Measurements from ENCODE around the gene ZNF263.
A peak's percentile ranks its signal among the peaks of the same experiment; 100 is the strongest.

Gene ZNF263

GRCh38 chr16:3305109-3306068 is 22.1 kb downstream of the ZNF263 start, which contains the start of the genes TIGD7 and ZNF75A (continued):
- TF ChIP-seq ZFHX2 (tag by site-specific recombination; conservative IDR thresholded peaks at IDR 0.05) (peak; percentile 79), ZEB2 (tag by site-specific recombination; IDR thresholded peaks at IDR 0.05) (peak; percentile 50; the same call in 1 of the 2 replicates), PRDM1 (tag by site-specific recombination; IDR thresholded peaks at IDR 0.05) (no peak), ZNF658 (tag by site-specific recombination; IDR thresholded peaks at IDR 0.05) (no peak), ZNF335 (tag by site-specific recombination; conservative IDR thresholded peaks at IDR 0.05) (peak; percentile 82), ZNF416 (tag by site-specific recombination; IDR thresholded peaks at IDR 0.05) (no peak), ZNF639 (tag by site-specific recombination; IDR thresholded peaks at IDR 0.05) (no peak), OSR2 (tag by site-specific recombination; IDR thresholded peaks at IDR 0.05) (no peak), ZBTB20 (tag by site-specific recombination; IDR thresholded peaks at IDR 0.05) (no peak; the same call in 1 of the 2 replicates), REPIN1 (tag by site-specific recombination; IDR thresholded peaks at IDR 0.05; ENCODE audit: low read depth) (no peak), ZNF777 (tag by site-specific recombination; IDR thresholded peaks at IDR 0.05; ENCODE audit: borderline replicate concordance) (peak; percentile 45; the same call in 1 of the 2 replicates), ZNF521 (tag by site-specific recombination; IDR thresholded peaks at IDR 0.05) (no peak), ZNF121 (tag by site-specific recombination; IDR thresholded peaks at IDR 0.05) (no peak), ZNF747 (tag by site-specific recombination; IDR thresholded peaks at IDR 0.05) (no peak), ZIC2 (tag by site-specific recombination; IDR thresholded peaks at IDR 0.05) (no peak), ZFP37 (tag by site-specific recombination; IDR thresholded peaks at IDR 0.05) (0 out of 2 replicates have a peak, but pooled peaks have one; percentile 45), SCRT1 (tag by site-specific recombination; IDR thresholded peaks at IDR 0.05; ENCODE audit: borderline replicate concordance) (no peak), EGR2 (tag by site-specific recombination; IDR thresholded peaks at IDR 0.05; ENCODE audit: low read depth) (peak; percentile 54), ZFP41 (tag by site-specific recombination; IDR thresholded peaks at IDR 0.05; ENCODE audit: borderline replicate concordance) (no peak), ZNF837 (tag by site-specific recombination; IDR thresholded peaks at IDR 0.05) (no peak), ZNF132 (tag by site-specific recombination; IDR thresholded peaks at IDR 0.05; ENCODE audit: borderline replicate concordance) (no peak), KLF7 (tag by site-specific recombination; IDR thresholded peaks at IDR 0.05; ENCODE audit: borderline replicate concordance) (no peak), ZBTB44 (tag by site-specific recombination; IDR thresholded peaks at IDR 0.05) (no peak)
- TF ChIP-seq, protein P1, sequence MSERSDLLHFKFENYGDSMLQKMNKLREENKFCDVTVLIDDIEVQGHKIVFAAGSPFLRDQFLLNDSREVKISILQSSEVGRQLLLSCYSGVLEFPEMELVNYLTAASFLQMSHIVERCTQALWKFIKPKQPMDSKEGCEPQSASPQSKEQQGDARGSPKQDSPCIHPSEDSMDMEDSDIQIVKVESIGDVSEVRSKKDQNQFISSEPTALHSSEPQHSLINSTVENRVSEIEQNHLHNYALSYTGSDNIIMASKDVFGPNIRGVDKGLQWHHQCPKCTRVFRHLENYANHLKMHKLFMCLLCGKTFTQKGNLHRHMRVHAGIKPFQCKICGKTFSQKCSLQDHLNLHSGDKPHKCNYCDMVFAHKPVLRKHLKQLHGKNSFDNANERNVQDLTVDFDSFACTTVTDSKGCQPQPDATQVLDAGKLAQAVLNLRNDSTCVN (tag by site-specific recombination; optimal IDR thresholded peaks at IDR 0.05): peak; percentile 82
- TF ChIP-seq, protein P2, sequence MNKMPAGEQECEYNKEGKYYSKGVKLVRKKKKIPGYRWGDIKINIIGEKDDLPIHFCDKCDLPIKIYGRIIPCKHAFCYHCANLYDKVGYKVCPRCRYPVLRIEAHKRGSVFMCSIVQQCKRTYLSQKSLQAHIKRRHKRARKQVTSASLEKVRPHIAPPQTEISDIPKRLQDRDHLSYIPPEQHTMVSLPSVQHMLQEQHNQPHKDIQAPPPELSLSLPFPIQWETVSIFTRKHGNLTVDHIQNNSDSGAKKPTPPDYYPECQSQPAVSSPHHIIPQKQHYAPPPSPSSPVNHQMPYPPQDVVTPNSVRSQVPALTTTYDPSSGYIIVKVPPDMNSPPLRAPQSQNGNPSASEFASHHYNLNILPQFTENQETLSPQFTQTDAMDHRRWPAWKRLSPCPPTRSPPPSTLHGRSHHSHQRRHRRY (tag by site-specific recombination; IDR thresholded peaks at IDR 0.05): no peak
- TF ChIP-seq, protein P3, sequence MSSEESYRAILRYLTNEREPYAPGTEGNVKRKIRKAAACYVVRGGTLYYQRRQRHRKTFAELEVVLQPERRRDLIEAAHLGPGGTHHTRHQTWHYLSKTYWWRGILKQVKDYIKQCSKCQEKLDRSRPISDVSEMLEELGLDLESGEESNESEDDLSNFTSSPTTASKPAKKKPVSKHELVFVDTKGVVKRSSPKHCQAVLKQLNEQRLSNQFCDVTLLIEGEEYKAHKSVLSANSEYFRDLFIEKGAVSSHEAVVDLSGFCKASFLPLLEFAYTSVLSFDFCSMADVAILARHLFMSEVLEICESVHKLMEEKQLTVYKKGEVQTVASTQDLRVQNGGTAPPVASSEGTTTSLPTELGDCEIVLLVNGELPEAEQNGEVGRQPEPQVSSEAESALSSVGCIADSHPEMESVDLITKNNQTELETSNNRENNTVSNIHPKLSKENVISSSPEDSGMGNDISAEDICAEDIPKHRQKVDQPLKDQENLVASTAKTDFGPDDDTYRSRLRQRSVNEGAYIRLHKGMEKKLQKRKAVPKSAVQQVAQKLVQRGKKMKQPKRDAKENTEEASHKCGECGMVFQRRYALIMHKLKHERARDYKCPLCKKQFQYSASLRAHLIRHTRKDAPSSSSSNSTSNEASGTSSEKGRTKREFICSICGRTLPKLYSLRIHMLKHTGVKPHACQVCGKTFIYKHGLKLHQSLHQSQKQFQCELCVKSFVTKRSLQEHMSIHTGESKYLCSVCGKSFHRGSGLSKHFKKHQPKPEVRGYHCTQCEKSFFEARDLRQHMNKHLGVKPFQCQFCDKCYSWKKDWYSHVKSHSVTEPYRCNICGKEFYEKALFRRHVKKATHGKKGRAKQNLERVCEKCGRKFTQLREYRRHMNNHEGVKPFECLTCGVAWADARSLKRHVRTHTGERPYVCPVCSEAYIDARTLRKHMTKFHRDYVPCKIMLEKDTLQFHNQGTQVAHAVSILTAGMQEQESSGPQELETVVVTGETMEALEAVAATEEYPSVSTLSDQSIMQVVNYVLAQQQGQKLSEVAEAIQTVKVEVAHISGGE (tag by site-specific recombination; conservative IDR thresholded peaks at IDR 0.05; ENCODE audit: low read depth): peak; percentile 89
- TF ChIP-seq, protein P4, sequence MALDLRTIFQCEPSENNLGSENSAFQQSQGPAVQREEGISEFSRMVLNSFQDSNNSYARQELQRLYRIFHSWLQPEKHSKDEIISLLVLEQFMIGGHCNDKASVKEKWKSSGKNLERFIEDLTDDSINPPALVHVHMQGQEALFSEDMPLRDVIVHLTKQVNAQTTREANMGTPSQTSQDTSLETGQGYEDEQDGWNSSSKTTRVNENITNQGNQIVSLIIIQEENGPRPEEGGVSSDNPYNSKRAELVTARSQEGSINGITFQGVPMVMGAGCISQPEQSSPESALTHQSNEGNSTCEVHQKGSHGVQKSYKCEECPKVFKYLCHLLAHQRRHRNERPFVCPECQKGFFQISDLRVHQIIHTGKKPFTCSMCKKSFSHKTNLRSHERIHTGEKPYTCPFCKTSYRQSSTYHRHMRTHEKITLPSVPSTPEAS (tag by site-specific recombination; IDR thresholded peaks at IDR 0.05): no peak

Measured in HEK293 (cell line).